Chondrocyte (in vitro differentiated cells): ENCODE results near the gene IGSF3. TPM values are rescaled to one million over a fixed set of nuclear protein-coding genes. Genes with fewer than 3 reads are reported as not detected.
A peak's percentile ranks its signal among the peaks of the same experiment; 100 is the strongest.

Source experiments
- DNase-seq: peaks from one replicate; pipeline ENCODE4 v3.0.0; 2021; ENCODE audit warnings: mixed read lengths, low spot score
- H3K27ac Mint-ChIP-seq: one replicate; pipeline ENCODE4 v1.8.0; 2021; ENCODE audit warnings: mild to moderate bottlenecking, moderate library complexity, mixed read lengths; ENCODE audit not compliant: unreplicated experiment
- H3K27me3 Mint-ChIP-seq: 2 replicates; pipeline ENCODE4 v1.8.0; 2021; ENCODE audit warnings: low read depth, mixed read lengths
- H3K36me3 Mint-ChIP-seq: 2 replicates; pipeline ENCODE4 v1.8.0; 2021; ENCODE audit warnings: low read depth, mixed read lengths
- H3K4me1 Mint-ChIP-seq: 2 replicates; pipeline ENCODE4 v1.8.0; 2021; ENCODE audit warnings: low read depth, mild to moderate bottlenecking, mixed read lengths
- H3K4me3 Mint-ChIP-seq: one replicate; pipeline ENCODE4 v1.8.0; 2021; ENCODE audit warnings: mild to moderate bottlenecking, moderate library complexity, mixed read lengths; ENCODE audit not compliant: unreplicated experiment
- H3K9me3 Mint-ChIP-seq: 2 replicates; pipeline ENCODE4 v1.8.0; 2021; ENCODE audit warnings: low read depth, mixed read lengths
- CTCF ChIP-seq: fragments of 200-600 bp; sonication (generic); IDR thresholded peaks from 2 replicates; pipeline ENCODE4 v1.5.0; 2021; ENCODE audit warnings: antibody characterized with exemption, mild to moderate bottlenecking, moderate library complexity
- long read RNA-seq: library from polyadenylated mRNA; stranded (forward); transcript quantifications from one replicate; pipeline ENCODE4 v2.0.0, GENCODE V29; 2021
- total RNA-seq: library from RNA; stranded (reverse); gene quantifications from 3 replicates; pipeline ENCODE4 v1.2.1, GENCODE V29; 2021

The IGSF3 gene
- 20.5 to 32.0 TPM (median 20.7 TPM) in 3 replicates for total RNA-seq
- long read RNA-seq, full-length matches to known transcripts: 8 of 15 reads
- long read RNA-seq, partial matches to known transcripts: 3 of 15 reads
- long read RNA-seq, other reads (novel, unspliced or antisense): 4 of 15 reads

- DNase-seq: no peak
- Mint-ChIP-seq H3K4me3 (peak within 1 kb of the TSS; percentile 75), H3K27ac (no peak within 1 kb of the TSS), H3K9me3 (no peaks in the 10 kb centered on the region), H3K36me3 (no peaks in the 10 kb centered on the region), H3K27me3 (no peaks in the 10 kb centered on the region), H3K4me1 (peaks cover 25% of the 10 kb centered on the region)
- TF ChIP-seq CTCF: no peak
Observed at GRCh38 chr1:116667575-116668105, at the start of gene IGSF3. TSS of gene IGSF3 (minus strand) at chr1:116667733. CDS start at chr1:116666326, 1,407 bp downstream.

- Mint-ChIP-seq H3K9me3 (peaks cover 5% of the 10 kb centered on the region), H3K4me3 (no peak overlapping the region), H3K4me1 (peaks cover 6% of the 10 kb centered on the region), H3K27me3 (no peaks in the 10 kb centered on the region), H3K27ac (no peak overlapping the region), H3K36me3 (no peaks in the 10 kb centered on the region)
- no peak for DNase-seq
- TF ChIP-seq CTCF: no peak
Observed at GRCh38 chr1:116717318-116717717, 49.8 kb upstream of the IGSF3 start.

- peaks cover 5% of the 10 kb centered on the region for H3K9me3 Mint-ChIP-seq
- H3K4me3 Mint-ChIP-seq: no peak overlapping the region
- DNase-seq: no peak
- H3K27me3 Mint-ChIP-seq: no peaks in the 10 kb centered on the region
- peaks cover 14% of the 10 kb centered on the region for H3K4me1 Mint-ChIP-seq
- TF ChIP-seq CTCF: no peak
- H3K36me3 Mint-ChIP-seq: no peaks in the 10 kb centered on the region
- H3K27ac Mint-ChIP-seq: no peak overlapping the region
Observed at GRCh38 chr1:116716391-116716790, 48.9 kb upstream of the IGSF3 start.

- Mint-ChIP-seq H3K36me3 (no peaks in the 10 kb centered on the region), H3K9me3 (peaks cover 5% of the 10 kb centered on the region), H3K4me1 (peaks cover 30% of the 10 kb centered on the region), H3K4me3 (no peak overlapping the region), H3K27me3 (no peaks in the 10 kb centered on the region), H3K27ac (no peak overlapping the region)
- no peak for TF ChIP-seq CTCF
- DNase-seq: no peak
Observed at GRCh38 chr1:116713474-116713873, 45.9 kb upstream of the IGSF3 start.

GRCh38 chr1:116712510-116712909 is 45.0 kb upstream of the IGSF3 start:
- H3K9me3 Mint-ChIP-seq: peaks cover 3% of the 10 kb centered on the region
- peaks cover 30% of the 10 kb centered on the region for H3K4me1 Mint-ChIP-seq
- no peaks in the 10 kb centered on the region for H3K27me3 Mint-ChIP-seq
- peak overlapping the region; percentile 33 for H3K27ac Mint-ChIP-seq
- no peak for TF ChIP-seq CTCF
- no peaks in the 10 kb centered on the region for H3K36me3 Mint-ChIP-seq
- no peak overlapping the region for H3K4me3 Mint-ChIP-seq
- no peak for DNase-seq
